NCI-H524 treated with DMSO at 0.1 percent for 48 hours (cell line): ENCODE data around the gene PIK3C2G.
A peak's percentile ranks its signal among the peaks of the same experiment; 100 is the strongest.

Source experiments
- DNase-seq: peaks from one replicate; lab custom pipeline; 2025; lab: John Stamatoyannopoulos, UW

Gene PIK3C2G

DNA sequence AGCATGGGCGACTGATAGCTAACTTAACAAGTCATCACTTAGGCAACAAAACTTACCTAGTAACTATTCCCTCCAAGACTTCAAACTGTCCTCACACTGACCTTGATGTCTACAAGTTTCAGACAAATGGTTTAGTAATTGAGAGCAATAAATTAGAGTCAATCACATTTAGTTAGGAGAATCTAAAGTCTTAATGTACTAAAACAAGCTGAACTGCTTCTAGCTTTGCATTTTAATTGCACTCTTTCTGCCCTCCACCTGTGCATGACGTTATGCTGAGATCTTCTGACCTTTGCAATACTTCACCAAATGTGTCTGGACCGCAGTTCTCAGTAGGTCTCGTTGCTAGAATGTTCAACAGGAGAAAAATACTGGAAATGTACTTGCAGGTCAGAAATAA is 158.0 kb downstream of the PIK3C2G start:
- DNase-seq: no peak

GRCh38 chr12:18421867-18422266 is 160.5 kb downstream of the PIK3C2G start:
- no peak for DNase-seq

GRCh38 chr12:18422871-18423270 is 161.6 kb downstream of the PIK3C2G start:
- DNase-seq: no peak

- DNase-seq: no peak
These were observed 163.5 kb downstream of the PIK3C2G start for GRCh38 chr12:18424857-18425256.

DNA sequence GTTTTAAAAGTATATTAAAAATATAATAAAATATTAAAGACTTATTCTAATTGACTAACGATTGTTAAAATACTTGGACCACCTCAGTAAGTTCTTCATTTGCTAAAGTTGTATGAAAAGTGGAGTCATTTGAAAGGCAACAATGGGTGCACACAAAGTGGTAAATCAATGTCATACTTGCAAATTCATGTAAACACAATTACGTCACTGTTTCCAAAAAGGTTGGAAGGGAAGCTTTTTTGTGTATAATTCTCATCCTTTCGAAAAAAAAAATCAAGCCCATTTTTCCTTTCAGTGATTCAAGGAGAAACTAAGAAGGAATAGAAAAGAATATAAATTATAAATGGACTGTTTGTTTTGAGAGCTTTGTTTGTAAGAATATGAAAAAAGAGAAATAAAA is 166.2 kb downstream of the PIK3C2G start:
- DNase-seq: no peak

- DNase-seq: no peak
These were observed 167.1 kb downstream of the PIK3C2G start for GRCh38 chr12:18428416-18428815.

- DNase-seq: no peak
These were observed 168.0 kb downstream of the PIK3C2G start for GRCh38 chr12:18429366-18429765.

- DNase-seq: no peak
These were observed 169.2 kb downstream of the PIK3C2G start for GRCh38 chr12:18430425-18431048.

DNA sequence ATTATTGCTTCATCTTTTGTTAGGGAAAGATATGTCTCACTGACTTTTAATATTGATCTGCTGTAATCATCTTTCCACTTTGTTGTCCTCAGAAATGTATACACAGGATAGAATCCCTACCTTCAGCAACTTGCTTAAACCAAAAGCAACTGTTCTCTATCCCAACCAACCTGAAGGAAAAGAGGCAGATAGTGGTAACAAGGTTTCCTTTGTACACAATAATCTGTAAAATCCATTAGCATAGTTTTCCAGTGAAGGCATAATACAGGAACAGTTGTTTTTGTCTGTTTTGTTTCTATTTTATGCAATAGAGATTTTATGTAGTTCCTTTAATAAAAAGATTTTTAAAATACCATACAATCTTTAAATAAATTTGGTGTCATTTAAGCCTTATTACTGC is 170.5 kb downstream of the PIK3C2G start:
- DNase-seq: no peak

GRCh38 chr12:18432206-18432605 is 170.9 kb downstream of the PIK3C2G start:
- DNase-seq: no peak

DNA sequence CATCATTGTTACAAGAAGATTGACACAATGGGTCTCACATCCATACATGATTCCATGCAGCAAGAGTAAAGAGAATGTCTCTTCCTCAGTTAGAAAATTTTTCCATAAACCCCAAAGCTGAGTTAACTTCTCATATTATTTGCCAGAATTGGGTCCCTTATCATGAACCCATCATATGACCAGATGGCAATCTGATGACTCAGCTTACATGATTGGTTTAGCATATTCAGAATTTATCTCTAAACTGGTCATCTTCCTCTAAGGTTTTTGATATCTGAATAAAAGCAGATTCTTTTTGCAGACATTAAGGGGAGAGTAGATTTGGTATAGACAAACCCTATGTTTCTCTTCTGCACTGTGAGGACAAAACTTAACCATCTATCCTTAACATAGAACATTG is 174.9 kb downstream of the PIK3C2G start:
- no peak for DNase-seq

GRCh38 chr12:18439541-18439940 is 178.2 kb downstream of the PIK3C2G start:
- DNase-seq: no peak

- DNase-seq: no peak
These were observed 182.6 kb downstream of the PIK3C2G start for GRCh38 chr12:18443768-18444437.

- DNase-seq: peak; percentile 89
These were observed 184.8 kb downstream of the PIK3C2G start for GRCh38 chr12:18446061-18446644.

- DNase-seq: no peak
These were observed 193.0 kb downstream of the PIK3C2G start for GRCh38 chr12:18454330-18454729.

GRCh38 chr12:18456344-18456743 is 195.0 kb downstream of the PIK3C2G start:
- DNase-seq: no peak

GRCh38 chr12:18457362-18457761 is 196.0 kb downstream of the PIK3C2G start:
- no peak for DNase-seq

- DNase-seq: no peak
These were observed 200.4 kb downstream of the PIK3C2G start for GRCh38 chr12:18461758-18462157.

- DNase-seq: no peak
These were observed 201.1 kb downstream of the PIK3C2G start for GRCh38 chr12:18462442-18462841.

DNA sequence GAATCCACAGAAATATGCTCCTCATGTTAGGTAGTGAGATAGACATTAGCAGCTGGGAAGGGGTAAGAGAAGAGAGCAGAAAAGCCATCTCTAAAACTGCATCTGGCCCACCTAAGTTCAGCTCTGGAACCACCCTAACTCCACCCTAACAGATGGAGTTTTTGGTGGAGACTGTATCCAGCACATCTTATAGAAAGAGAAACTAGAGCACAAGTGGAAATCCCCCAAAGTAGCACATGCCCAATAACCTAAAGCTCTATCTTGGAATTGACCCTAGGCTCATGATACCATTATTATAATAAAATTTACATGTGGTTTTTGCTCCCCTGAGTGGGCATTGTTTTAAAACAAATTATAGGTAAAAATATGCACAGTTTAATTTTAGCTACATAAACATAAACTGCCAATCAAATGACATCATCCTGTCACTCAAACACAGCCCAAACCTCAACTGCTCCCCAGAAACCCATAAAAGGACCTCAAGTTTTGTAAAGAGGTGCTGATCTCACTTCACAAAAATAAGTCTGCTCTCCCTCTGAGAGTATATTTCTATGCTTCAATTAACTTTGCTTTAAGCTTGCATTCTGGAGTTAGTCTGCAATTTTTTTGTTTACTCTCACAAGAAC is 206.4 kb downstream of the PIK3C2G start:
- DNase-seq: no peak

- no peak for DNase-seq
These were observed 207.1 kb downstream of the PIK3C2G start for GRCh38 chr12:18468246-18469075.

- no peak for DNase-seq
These were observed 208.9 kb downstream of the PIK3C2G start for GRCh38 chr12:18470251-18470650.
